SHP77 treated with DMSO at 0.1 percent for 48 hours (cell line): ENCODE measurements around the gene COX19.
"Not testable (repeated sequence)": the region's sequence is repeated elsewhere in the genome, so short reads cannot be mapped to it uniquely, and the experiment has no call there.

Experiments used
- DNase-seq: peaks from one replicate; lab custom pipeline; 2025; lab: John Stamatoyannopoulos, UW

Gene COX19

DNA sequence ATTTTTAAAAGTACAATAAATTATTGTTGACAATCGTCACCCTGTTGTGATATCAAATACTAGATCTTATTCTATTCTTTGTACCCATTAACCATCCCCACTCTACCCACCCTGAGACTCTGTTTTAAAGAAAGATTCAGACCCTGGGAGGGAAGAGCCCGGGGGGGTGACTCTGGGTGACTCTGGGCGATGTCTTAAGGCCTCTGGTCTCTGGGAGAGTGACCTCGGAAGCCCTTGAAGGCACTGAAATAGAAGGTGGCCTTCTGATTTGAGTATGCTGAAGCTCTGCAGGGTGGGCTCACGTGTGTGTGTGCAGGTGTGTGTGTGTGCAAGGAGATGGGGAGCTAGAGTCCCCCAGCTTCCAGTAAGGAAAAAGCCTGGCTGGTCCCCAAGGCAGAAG is 30.6 kb downstream of the COX19 start:
- DNase-seq = no peak

DNA sequence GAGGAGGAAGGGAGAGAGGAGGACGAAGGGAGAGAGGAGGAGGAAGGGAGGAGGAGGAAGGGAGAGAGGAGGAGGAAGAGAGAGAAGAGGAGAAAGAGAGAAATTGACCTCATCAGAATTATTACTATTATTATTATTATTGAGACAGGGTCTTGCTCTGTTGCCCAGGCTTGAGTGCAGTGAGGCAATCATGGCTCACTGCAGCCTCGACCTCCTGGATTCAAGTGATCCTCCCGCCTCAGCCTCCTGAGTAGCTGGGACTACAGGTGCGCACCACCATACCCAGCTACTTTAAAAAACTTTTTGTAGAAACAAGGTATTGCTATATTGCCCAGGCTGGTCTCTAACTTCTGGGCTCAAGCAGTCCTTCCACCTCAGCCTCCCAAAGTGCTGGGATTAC is 31.6 kb downstream of the COX19 start:
- DNase-seq = not testable (repeated sequence)

DNA sequence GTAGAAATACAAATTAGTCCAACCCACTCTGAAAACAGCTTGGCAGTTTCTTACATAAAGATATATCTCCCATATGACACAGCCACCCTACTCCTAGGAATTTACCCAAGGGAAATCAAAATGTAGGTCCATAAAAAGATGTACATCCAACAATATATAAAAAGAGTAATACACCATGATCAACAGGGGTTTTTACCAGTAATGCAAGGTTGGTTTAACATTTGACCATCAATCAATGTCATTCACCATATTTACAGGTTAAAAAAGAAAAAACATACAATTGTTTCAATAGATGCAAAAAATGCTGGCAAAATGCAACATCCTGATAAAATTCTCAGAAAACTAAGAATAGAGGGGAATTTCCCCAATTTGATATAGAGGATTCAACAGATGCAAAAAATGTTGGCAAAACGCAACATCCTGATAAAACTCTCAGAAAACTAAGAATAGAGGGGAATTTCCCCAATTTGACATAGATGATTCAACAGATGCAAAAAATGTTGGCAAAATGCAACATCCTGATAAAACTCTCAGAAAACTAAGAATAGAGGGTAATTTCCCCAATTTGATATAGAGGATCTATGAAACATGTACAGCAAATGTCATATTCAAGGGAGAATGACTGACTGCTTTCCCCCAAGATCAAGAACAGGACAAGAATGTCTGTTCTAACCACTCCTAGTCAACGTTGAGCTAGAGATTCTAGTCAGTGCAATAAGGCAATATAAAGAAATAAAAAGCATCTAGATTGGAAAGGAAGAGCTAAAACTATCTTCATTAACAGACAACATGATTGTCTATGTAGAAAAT is 34.5 kb downstream of the COX19 start:
- DNase-seq = no peak

DNA sequence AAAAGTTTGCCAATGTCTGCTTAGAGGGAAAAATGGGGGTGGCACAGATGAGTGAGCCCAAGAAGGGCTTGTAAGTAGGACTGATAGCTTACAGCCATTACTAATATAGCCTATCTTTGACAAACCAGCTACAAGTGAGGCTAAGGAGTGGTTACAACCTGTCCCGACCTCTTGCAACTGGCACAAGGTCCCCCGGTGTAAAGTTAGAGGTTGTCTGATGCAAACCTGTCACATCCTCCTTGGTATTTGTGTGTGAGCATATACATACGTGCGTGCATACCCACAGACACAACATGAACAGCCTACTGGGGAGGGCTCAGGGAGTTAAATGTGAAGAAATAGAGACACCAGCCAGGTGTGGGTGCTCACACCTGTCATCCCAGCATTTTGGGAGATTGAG is 35.5 kb downstream of the COX19 start:
- no peak for DNase-seq

DNA sequence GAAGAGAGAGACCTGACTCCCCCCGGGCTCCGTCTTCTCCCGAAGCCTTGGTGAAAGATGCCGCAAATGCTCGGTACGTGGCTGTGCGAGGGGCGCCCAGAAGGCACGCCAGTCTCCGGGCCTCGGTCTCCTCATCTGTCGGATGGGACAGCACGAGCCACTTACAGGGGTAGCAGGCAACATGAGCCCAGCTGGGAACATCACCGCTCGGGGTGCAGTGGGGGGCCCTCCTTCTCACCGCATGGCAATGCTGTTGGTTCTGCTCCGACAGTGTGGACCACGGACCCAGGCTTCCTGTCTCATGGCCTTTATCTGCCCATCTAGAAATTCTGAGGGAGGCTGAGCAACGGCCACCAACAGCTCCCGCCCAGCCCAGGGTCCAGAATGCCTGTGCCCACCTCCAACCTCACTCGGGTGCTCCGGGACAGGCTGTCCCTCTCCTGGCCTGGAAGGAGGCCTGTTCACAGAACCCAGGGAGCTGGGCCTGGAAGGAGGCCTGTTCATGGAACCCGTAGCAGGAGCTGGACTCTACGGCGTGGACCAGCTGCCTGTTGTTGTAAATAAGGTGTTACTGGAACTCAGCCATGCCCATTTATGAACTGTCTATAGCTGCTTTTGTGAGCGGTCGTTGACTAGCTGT is 36.7 kb downstream of the COX19 start:
- no peak for DNase-seq

DNA sequence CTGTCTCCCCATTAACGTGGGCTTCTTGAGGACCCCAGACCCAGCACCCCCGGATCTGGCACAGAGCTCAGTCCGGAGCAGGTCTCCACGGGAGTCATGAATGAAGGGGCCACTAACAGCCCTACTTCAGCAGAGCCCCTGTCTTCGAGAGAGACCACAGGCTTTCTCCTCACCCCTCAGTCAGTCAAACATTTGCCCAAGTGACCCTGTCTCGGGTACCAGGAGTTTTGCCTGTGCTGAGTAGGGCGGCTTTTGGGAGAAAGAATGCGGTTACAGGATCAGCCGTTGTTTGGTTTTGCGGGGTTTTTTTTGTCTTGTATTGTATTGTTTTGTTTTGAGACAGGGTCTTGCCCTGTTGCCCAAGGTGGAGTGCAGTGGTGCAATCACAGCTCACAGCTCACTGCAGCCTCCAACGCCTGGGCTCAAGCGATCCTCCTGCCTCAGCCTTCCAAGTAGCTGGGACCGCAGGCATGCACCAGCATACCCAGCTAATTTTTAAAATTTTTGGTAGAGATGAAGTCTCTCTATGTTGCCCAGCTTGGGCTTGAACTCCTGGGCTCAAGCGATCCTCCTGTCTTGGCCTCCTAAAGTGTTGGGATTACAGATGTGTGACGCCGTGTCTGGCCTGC is 37.4 kb downstream of the COX19 start:
- DNase-seq = no peak

DNA sequence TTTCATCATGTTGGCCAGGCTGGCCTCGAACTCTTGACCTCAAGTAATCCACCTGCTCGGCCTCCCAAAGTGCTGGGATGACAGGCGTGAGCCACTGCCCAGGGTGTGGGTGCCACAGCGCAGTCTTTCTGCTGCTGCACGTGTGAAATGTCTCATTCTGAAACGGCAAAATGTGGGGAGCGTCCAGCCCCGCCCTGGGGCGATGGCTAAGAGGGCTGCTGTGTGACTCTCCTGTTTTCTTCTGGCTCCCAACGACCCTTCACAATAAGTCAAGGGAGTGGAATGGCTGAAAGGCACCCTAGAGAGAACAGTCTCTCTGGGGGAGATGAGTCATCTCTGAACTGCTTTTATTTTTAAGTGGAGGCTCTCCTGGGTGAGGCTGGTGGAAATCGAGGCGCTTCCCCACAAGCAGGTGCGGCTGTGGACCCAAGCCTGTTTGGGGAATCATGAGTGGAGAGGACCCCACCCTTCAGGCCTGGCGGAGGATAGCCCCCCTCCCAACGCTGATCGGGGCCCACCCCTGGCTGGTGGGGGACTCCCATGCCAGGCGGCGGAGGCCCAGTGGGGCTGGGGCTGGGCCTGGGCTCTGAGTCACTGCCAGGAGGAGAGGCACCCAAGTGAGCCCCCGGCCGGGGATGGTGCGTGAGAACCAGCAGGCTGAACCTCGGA is 38.8 kb downstream of the COX19 start:
- DNase-seq = no peak

DNA sequence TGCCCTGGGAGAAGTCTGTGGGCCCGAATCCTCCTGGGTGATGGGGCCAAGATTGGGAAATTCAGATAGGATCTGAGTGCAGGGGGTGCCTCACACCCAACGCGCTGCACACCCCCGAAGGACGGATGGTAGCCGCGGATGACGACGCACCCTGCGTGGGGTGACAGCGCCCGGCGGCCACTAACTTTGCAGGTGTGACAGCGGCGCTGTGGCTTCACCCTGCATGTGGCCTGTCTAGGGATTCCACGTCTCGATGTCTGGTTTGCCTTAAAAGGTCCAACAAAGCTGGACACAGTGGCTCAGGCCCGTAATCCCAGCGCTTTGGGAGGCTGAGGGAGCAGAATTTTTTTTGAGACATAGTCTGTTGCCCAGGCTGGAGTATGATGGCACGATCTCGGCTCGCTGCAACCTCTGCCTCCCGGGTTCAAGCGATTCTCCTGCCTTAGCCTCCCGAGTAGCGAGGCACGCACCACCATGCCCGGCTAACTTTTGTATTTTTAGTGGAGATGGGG is 39.4 kb downstream of the COX19 start:
- no peak for DNase-seq

DNA sequence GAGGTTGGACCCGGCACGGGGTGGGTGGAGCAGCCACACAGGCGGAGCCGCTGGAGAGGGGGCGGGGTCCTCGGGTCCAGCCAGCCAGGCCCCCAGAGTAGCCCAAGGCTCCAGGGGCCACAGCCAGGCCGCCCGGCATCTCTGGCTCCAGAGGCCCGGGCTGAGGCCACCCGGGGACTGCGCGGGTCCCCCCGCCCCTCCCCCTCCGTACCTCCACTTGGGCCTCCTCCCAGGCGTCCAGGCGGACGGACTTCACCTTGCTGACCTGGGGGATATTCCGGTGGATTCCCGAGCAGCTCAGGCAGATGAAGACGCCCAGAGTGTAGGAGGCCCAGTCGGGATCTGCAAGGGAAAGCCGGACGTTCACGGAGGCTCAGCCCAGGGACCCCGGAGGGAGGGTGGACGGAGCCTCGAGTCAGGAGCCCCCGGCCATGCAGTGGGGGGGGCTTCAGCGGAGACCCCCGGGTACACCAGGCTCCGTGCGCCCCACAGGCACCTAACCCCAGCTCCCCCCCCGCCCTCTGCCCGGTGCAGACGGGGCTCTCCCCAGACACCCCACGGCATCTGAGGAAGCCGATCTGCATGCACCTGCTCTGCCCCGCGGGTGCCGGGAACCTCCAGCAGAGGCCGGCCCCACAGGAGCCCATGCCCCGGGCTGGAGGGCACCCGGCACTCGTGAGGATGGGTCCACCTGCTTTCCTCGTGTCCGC is 40.0 kb downstream of the COX19 start:
- DNase-seq = no peak

DNA sequence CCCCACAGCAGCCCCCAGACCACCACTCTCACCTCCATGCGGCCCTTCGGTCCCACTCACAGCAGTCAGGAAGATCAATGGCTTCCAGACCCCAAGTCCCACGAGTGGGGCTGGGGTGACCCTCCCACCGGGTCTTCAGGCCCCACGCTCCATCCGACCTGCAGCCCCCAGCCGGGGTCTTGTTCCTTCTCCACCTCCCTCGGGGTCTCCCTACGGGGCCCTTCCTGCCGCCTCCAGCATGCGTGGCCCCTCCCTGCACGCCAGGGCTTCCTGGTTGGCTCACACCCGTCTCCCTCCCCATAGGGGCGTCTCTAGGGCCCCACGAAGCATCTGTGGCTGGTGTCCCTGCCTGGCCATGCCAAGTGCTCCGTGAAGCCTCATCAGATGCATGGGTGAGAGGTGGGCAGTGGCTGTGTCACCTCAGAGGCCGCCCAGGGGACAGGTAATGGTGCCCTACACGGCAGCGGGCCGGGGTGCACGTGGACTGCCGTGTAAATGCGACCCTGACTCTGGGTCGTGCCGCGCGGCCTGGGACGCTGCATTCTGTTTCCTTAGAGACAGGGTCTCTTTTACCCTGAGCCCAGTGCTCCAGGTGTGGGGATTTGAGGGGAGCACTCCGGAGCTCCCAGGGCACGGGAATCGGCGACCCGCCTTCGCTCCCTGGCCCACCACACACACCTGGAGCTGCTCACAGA is 40.7 kb downstream of the COX19 start:
- no peak for DNase-seq

DNA sequence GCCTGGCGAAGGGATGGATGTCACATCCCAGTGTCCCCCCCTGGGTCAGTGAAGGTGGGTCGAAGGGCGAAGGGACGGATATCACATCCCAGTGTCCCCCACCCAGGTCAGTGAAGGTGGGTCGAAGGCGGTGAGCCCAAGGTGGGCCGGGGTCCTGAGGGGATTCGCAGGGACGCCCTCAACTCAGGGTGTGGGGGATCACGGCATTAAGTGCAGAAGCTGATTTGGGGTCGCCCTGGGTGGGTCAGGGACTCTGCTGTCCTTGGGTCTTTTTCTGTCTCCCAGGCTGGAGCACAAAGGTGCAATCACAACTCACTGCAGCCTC is 42.7 kb downstream of the COX19 start:
- no peak for DNase-seq

DNA sequence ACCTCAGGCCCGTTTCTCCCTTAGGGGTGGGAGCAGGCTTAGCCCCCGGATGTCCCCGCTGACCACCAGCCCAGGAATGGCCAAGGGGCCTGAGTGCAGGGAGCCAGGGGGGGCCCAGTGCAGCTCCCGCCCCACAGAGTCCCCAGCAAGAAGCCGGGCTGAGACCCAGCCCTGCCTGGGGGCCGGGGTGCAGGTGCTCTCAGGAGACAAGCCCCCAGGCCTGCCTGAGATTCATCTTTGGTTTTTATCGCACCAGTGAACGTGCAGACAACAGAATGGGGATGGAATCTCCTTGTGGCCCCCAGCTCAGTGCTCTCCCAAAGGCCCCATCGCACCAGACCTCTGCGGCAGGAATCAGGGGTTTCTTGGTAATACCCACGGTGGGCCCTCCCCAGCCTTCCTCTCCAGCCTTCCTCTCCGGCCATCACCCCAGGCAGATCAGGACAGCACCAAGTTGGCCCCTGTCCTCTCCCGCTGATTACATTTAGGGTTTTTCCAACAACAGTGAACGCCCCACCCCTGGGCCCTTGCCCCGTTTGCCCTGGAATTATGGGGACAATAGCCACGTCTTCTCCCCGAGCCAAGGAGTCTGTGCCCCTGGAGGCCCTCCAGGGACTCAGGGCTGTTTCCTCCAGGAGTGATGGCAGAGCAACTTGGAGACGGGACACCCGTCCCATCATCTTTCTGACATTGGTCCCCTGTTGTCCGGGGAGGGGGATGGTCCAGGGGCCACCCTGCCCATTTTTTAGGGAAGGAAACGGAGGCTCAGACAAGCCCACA is 43.3 kb downstream of the COX19 start:
- no peak for DNase-seq

DNA sequence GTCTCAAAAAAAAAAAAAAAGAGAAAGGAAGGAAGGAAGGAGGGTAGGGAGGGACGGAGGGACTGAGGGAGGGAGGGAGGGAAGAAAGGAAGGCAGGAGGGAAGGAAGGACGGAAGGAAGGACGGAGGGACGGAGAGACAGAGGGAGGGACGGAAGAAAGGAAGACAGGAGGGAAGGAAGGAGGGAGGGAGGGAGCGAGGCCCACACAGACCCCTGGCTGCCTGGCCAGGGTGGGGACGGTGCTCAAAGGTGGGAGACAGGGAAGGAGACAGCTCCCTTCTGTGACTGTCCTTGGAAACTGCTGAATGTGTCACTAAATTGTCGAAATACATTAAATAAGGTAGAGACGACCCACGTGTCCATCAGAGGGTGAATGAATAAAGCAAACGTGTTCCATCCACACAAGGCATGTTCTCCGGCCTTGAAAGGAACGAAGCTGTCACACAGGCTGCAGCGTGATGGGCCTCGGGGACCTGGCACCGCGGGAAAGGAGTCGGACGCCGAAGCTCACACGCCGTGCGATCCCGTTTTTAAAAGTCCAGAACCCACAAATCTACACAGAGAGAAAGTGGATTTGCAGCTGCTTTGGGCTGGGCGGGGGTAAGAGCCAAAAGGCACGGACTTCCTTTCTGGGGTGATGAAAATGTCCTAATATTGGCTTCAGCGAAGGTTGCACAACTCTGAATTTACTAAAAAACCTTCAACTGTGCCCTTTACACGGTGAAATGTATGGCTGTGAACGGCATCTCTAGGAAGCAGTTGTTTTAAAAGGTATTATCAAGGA is 44.2 kb downstream of the COX19 start:
- no peak for DNase-seq

DNA sequence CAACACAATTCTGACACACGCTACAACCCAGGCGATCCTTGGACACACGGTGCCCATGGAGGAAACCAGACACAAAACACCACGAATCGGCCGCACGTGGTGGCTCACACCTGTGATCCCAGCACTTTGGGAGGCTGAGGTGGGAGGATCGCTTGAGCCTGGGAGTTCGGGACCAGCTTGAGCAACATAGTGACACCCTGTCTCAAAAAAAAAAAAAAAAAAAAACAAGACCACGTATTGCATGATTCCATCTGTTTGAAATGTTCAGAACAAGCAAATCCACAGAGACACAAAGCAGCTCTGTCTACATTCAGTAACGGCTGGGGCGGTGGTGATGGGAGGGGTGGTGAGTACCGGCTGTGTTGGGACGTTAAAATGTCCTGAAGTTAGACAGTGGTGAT is 46.0 kb downstream of the COX19 start:
- no peak for DNase-seq

DNA sequence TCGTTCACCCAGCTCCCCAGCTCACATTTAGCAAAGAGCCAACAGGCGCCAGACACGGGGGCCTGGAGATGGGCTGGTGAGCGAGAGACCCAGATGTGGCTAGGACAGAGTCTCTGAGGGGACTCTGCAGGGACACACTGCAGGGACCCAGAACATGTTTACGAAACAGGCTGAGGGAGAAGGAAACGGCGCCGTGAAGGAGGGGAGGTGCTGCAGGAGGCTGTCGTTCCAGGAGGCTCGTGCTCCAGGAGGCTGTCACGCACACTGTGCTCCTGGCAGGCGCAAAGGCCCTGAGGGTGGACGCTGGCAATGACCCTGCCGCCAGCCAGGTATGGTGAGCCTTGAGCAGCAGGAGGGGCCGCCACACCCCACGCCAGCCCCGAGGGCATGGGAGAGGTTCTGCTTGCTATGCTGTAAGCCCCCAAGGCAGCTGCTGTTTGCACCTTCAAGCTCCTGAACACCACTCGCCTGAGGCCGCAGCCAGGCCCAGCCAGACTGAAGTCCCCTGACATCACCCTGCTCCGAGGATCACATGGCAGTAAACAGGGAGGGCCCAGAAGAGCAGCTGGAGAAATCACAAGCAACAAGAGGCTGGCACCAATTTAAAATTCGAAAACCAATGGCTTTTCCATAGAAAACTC is 48.2 kb downstream of the COX19 start:
- DNase-seq = no peak

DNA sequence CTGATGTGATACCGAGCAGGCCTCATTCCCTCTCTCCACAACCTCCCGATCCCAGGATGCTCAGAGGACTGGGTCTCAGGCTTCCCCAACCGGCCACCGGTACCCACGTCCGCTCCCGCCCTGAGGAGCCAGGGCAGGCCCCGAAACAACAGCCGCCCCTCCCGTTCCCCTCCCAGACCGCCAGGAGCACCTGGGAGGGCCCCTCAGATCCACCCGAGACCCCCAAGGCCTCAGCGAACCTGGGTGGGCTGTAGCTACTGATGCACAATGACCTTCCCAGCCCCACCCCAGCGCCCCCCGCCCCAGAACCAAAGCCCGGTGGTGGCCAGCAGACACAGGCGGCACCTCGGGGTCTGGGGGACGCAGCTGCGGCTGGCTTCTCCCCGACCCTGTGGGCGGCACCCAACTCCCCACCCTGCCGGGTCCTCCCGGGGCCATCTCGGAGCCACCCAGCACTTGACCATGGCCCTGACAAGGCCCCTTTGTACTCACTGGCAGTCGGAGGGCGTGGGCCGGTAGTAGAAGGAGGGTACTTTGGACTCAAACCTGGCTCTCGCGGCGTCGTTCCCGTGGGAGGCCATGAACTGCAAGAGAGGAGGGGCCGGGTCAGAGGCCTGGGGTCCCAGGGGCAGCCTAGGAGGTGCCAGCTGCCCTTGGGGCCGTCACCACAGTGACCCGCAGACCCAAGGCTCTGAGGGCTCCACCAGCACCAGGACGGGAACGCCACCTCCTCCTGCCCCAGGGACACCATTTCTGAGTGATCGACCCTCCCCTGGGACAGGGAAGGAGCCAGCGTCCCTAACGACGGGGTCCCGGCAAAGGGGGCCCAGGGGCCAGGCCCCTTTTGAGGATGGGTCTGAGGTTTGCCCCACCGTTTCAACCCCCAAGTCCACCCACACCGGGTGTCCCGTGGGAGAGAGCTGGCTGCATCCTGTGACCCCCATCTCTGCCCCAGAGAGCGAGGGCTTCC is 49.0 kb downstream of the COX19 start:
- no peak for DNase-seq

DNA sequence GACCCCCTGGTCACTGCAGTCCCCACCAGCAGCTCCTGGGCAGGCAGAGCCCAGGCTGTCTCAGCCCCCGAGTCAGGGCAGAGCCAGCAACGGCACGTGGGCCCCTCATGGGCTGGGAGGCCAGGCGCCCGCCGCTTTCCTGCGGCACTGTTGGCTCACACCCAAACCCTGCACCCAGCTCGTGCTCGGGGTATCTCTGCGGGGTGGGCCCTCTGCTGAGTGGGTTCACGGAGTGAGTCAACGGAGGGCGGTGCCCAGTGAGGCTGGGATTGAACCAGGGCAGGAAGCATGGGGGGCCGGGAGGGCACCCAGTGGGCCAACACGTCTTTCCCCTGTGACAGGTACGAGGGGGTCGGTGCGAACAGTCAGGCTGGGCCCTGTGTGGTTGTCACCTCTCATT is 49.7 kb downstream of the COX19 start:
- DNase-seq = no peak

DNA sequence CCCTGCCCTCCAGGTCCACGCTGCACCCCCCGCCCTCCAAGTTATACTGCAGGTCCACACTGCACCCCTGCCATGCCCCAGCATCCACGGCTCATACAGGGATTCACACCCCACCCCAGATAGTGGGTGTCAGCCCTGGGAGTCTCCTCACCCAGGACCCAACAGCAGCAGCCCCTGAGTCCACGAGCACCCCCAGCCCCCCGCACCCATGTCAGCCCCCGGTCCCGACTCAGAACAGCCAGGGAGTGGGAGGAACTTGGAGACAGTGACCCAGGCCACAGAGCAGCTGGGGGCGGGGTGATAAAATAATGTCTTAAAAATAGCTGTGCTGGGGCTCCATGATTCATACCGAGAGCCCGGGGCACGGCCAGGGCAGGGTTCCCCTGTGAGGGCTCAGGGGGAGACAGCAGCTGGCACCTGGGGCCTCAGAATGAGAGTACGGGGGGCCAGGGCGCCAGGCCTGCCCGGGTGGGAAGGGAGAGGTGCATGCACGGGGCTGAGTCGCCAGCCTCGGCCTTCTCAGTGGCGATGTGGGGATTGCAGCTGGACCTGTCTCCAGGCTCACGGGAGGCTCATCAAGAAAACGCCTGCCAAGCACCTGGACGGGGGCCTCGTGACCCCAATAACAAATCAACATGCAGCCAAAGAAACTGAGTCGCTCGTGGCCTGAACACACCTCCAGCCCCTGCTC is 50.7 kb downstream of the COX19 start:
- DNase-seq = no peak
